Globus pallidus (tissue), 1 donor: ENCODE data around the gene NUP210.

Experiments used
- DNase-seq: peaks from one replicate; pipeline ENCODE4 v3.0.0-alpha.2; 2015; ENCODE audit warnings: low spot score

NUP210 gene

GRCh38 chr3:13348100-13348499 is 72.0 kb downstream of the NUP210 start:
- DNase-seq = no peak

DNA sequence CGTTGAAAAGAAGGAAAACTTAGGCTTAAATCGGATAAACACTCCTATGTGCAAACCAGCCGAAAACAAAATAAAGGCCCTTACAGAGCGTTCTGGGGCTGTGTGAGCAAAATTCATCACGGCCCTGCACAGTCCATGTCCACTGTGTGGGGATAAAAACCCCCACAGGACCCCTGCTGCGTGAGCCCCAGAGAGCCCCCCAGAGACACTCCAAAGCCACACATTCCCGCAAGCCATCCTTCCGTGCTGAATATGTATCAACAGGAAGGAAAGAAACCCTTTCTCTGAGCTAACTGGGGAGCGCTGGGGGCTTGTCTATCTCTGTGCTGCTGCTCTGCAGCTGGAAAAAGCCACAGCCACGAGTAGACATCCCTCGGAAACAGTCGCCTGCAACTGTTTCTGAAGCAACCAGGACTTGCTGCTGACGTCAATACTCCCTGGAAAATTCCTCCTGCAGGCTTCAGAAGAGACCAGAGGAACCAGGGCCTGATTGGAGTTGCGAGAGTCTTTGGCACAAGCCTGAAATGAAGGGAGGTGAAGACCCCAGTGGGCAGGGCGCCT is 72.7 kb downstream of the NUP210 start:
- DNase-seq = no peak

DNA sequence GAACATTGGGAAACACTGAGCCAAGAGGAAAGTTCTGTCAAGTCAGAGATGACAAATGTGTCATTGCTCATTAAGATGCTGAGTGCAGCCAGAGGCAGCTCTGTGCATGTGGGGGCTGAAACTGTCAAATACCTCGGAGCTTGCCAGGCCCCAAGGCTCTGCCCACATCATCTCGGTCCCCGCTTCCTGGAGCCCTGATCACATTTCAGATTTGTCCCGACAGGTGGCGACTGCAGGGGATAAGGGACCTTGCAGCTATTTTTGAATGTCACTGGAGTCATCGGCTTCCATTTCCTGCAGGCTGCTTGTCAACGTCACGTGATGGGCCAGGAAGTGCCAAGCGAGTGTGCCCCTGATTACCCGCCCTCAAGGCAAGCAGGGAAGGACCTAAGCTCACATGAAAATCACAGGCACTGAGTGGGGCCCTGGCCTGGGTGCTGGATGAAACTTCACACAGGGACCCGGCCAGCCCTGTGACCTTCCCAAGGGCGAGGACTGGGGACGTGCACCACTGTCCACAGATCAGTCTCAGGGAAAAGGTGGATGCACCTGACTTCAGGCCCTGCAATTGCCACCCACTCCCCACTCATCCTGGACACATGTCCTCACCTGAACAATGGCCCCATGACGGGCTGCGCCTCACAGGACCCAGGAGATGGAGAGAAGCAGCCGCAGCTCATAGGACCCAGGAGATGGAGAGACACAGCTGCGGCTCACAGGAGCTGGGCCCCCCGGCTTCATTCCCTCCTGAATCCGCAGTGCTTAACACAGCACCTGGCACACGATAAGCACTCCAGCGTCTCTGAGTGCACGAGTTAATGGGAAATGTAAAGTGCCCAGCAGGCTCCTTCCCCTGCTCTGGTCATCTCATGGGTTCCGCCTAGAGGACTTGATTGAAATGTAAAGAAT is 73.4 kb downstream of the NUP210 start:
- no peak for DNase-seq

DNA sequence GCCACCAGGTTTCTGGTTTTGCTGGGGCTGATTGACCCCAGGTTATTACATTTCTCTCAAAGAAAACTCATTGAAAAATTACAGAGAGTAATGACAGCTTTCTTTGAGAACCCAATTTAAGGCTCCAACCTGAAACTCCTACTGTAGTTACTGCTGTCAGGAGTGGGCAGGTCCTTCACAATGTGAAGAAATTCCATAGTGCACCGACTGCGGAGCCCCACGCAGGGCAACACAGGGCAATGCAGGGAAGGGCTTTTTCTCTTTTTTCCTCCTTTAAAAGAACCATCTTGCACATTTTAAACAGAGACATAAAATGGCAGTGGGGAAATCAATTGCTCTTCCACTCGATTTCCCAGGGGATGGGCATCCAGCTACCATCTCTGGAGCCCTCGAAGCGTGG is 74.3 kb downstream of the NUP210 start:
- DNase-seq = no peak

- no peak for DNase-seq
Measured at GRCh38 chr3:13345284-13345683, 74.8 kb downstream of the NUP210 start.

GRCh38 chr3:13344663-13345062 is 75.5 kb downstream of the NUP210 start:
- no peak for DNase-seq

DNA sequence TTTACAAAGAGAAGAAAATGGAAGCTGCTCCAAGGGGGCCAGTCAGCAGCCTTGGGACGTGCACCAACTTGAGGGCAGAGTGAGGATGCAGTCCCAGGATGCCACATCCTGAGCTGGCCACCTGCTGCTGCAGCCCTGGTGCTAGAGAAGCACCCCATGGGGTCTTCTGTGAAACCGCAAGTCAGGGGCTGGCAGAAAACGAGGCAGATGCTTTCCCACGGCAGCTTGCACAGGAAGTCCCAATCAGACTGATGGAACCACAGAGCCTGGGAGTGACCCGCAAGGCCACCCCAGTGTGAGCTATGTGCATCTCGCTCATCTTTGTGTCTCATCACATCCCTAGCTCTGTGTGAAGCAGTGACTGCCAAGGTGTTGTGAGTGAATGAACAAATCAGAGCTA is 76.5 kb downstream of the NUP210 start:
- DNase-seq = no peak

- DNase-seq = no peak
Measured at GRCh38 chr3:13341229-13341905, 78.8 kb downstream of the NUP210 start.

DNA sequence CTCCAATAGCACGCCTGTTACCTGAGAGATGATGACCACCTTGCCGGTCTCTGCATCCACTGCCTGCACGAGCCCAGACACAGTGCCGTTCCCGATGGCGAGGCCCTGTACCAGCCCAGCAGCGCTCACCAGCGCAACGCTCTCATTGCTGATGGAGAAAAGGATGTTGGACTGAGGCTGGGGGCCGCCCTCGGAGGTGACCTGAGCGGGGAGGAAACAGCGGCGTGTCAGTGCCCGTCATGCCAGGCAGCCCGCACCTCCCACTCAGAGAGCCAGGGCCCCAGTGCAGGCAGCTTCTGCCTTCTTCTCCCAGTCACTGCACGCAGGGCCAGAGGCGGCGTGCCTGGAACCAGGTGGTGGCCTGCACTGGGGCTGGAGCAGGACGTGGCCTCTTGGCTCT is 80.3 kb downstream of the NUP210 start:
- no peak for DNase-seq

DNA sequence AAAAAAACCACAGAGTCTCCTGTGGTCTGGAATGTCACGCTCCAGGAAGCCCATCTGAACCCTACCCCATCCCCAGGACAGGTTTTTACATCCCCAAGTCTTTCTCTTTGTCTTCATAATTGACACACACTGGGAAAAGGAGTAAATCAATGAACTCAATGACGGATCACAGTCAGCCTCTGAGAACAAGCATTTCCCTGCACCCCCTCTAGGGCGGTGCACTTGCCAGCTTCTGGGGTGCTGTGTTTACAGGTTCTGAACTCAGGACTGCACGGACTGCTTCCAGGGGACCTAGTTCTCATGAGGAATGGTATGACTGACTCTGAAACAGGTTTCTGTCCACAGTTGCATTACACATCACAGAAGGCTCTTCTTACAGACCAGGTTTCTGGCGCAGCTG is 81.1 kb downstream of the NUP210 start:
- no peak for DNase-seq

- no peak for DNase-seq
Measured at GRCh38 chr3:13338231-13338630, 81.9 kb downstream of the NUP210 start.

DNA sequence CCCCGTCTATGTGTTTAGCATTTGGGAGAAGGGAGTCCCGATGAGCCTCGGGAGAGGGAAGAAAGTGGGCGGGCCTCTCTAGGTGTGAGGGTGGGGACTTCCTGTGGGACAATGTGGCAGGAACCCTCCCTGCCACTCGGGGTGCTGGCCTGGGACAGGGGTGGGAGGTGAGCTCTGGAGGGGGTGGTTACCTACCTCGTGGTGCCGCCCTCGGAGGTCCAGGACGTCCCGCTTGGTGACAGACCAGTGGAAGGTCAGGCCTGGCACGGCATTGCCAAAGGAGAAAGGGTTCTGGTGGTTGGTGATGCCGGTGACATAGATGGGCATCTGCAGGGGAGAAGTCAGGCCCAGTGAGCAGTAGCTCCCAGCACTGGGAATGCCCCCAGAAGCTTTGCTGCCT is 83.5 kb downstream of the NUP210 start:
- no peak for DNase-seq

- DNase-seq = no peak
Measured at GRCh38 chr3:13335503-13335902, 84.6 kb downstream of the NUP210 start.

DNA sequence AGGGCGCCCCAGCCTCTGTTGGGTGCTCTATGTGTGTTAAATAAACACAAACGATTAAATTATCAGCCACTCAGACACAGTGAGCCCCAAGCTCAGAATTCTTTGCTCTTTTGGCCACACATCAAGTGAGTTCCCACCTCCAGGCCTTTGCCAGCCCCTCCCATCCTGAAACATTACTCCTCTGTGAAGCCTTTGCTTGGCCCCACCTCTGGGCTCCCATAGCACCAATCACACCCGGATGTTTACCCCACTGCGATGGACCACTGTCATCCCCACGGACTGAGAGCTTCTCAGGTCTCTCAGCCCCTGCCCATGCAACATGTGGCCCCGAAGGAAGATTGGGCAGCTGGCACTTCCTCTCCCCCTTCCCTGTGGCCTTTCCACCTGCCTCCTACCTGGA is 85.1 kb downstream of the NUP210 start:
- DNase-seq = no peak

- no peak for DNase-seq
Measured at GRCh38 chr3:13333236-13333897, 86.8 kb downstream of the NUP210 start.

DNA sequence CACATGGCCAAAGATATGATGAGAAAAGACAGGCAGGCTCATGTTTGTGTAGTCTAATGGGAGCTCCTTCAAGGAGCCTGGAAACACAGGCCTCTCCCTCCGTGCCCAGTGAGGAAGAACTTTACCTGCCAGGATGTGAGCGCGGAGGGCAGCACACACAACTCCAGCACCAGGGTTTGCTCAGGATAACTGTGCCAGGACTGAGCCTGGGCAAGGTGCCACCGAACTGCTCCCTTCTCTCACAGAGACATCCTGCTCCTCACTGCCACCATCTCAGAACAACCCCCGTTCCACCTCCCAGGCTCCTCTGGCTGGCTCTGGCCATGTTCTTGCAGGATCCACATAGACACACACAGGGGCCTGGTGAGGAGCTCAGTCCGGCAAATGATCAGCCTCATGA is 87.4 kb downstream of the NUP210 start:
- DNase-seq = no peak

- no peak for DNase-seq
Measured at GRCh38 chr3:13332158-13332557, 88.0 kb downstream of the NUP210 start.

DNA sequence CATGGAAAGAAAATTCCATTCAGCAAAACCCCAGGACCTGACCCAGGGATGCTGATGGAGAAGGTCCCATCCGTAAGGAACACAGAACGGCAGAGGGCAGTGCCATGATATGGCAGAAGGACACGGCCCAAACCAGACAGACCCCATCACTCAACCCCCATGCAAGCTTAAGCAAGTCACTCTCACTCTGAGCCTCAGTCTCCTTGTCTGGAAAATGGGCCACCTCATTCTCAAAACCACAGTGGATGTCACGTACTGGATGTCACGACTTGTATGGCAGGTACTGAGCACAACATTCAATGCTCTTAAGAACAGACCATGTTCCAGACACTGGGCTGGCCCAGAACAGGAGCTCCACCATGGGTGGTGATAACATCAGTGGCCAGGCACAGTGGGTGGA is 90.4 kb downstream of the NUP210 start:
- no peak for DNase-seq

GRCh38 chr3:13325892-13326443 is 94.2 kb downstream of the NUP210 start:
- no peak for DNase-seq

- DNase-seq = no peak
Measured at GRCh38 chr3:13324835-13325501, 95.2 kb downstream of the NUP210 start.

- DNase-seq = no peak
Measured at GRCh38 chr3:13323822-13324221, 96.3 kb downstream of the NUP210 start.

- no peak for DNase-seq
Measured at GRCh38 chr3:13322324-13322723, 97.8 kb downstream of the NUP210 start.
